Activated T-helper 1 cell treated with anti-CD3 and anti-CD28 coated beads, Interleukin-2, amount 50 U/mL, for 16 hours (primary cell): ENCODE results near the gene RAI14.
A peak's percentile ranks its signal among the peaks of the same experiment; 100 is the strongest.
"Not testable (repeated sequence)": the region's sequence is repeated elsewhere in the genome, so short reads cannot be mapped to it uniquely, and the experiment has no call there.

Experiments used
- DNase-seq, 2 donors: peaks; one replicate each; pipeline ENCODE4 v3.0.0-alpha.2; 2020; ENCODE audit warnings: low read depth in 1 of 2, low spot score in 1 of 2

The RAI14 gene

DNA sequence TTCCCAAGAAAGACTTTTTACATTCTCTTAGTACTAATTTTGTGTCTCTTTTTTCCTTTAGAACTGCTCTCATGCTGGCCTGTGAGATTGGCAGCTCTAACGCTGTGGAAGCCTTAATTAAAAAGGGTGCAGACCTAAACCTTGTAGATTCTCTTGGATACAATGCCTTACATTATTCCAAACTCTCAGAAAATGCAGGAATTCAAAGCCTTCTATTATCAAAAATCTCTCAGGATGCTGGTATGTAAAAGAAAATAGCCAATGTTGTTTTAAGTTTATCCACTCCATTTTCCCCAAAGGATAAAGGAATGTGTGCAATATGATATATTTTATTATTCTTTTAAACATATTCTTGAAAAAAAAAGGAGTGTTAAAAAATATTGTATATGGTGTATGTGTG is 155.6 kb downstream of the RAI14 start:
- DNase-seq = no peak

DNA sequence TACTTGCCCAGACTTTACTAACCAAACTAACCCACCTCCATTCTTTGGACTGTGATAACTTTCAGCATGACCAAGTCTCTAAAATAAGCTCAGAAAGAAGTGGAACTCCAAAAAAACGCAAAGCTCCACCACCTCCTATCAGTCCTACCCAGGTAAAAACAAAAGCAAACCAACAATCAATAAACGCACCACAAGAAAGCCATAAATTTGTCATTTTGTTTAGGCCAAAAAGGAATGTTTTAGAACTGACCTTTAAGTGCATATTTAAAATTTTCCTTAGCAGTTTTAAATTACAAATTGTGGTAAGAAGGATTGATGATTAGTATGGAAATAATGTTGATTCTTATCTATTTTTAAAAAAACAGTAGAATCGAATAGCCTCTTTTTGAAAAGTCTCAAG is 157.4 kb downstream of the RAI14 start:
- no peak for DNase-seq

DNA sequence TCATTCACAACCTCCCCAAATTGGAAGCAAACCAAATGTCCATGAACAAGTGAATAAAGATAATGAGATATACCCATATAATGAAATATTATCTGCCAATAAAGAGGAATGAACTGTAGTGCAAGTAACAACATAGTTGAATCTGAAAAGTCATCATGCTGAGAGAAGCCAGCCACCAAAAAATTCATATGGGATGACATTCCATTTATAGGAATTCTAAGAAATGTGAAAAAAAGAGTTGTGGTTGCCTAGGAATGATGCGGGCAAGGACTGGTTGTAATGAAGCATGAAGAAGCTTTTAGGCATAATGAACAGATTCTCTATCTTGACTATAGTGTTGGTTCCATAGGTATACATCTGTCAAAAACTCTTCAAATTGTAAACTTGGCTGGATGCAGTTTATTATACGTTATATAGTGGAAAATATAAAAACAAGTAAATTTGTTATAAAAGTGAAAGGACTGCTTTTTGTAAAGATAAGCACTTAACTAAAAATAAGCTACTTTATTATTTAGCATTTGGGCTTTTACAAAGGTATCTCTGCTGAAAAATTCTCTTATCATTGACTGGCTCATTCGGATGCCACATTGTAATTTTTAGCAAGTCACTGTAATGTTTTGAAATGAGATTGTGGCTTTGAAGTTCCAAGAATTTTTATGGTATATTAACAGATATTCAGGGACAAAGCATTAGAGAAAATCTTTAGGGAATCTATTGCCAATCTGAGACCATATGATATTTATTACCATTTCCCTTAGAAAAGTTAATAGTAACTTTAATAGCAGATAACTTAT is 161.6 kb downstream of the RAI14 start:
- no peak for DNase-seq

DNA sequence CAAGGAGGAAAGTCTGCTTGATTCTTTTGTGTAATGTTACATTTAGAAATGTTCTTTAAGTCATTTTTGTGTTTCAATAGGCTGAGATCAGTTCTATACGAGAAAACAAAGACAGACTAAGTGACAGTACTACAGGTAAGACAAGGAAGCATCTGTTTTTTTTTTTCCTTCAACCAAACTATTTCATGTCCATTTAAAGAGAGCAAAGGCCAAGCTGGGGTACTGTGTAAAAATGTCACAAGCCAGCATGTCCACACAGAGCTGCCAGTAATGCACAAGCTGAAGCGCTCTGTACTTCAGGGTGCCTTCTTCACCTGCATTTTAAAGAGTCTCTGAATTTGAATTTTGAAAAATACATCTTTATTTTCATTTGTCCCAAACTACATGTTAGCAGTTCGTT is 162.6 kb downstream of the RAI14 start:
- DNase-seq = no peak

DNA sequence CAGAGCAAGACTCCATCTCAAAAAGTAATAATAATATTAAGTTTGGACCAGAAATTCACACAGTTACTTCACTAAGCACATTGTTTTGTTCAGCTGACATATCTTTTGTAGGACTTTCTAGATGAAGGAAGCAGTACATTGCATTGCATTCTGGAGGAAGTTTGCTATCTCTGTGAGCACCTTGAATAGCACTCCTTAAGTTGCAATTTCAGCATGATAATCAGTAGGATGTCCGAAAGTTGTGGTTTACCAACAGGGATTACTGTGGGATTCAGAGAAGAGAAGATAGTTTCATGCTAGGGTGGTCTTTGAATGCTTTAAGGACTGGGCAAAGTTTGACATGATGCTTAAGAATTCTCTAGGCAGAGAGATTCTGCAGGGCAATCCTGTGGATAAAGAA is 164.5 kb downstream of the RAI14 start:
- no peak for DNase-seq

DNA sequence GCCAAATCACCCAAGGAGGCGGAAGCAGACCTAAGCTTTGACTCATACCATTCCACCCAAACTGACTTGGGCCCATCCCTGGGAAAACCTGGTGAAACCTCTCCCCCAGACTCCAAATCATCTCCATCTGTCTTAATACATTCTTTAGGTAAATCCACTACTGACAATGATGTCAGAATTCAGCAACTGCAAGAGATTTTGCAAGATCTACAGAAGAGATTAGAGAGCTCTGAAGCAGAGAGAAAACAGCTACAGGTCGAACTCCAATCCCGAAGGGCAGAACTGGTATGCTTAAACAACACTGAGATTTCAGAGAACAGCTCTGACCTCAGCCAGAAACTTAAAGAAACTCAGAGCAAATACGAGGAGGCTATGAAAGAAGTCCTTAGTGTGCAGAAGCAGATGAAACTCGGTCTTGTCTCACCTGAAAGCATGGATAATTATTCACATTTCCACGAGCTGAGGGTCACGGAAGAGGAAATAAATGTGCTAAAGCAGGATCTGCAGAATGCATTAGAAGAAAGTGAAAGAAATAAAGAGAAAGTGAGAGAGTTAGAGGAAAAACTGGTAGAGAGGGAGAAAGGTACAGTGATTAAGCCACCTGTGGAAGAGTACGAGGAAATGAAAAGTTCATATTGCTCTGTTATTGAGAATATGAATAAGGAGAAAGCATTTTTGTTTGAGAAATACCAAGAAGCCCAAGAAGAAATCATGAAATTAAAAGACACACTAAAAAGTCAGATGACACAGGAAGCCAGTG is 167.0 kb downstream of the RAI14 start:
- DNase-seq = no peak

DNA sequence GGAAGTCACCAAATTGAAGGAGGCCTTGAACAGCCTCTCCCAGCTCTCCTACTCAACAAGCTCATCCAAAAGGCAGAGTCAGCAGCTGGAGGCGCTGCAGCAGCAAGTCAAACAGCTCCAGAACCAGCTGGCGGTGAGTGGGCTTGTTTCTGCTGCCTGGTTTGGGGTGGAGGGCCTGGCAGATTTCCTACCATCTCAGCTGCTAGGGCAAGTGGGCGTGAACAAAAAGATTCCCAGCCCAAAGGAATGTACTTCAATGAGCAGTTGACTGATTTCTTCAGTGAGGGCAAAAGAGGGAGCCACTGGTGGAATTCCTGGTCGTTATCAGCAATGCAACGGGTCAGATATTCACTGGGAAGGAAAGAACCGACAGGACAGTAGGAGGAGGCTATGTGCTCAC is 170.2 kb downstream of the RAI14 start:
- no peak for DNase-seq

DNA sequence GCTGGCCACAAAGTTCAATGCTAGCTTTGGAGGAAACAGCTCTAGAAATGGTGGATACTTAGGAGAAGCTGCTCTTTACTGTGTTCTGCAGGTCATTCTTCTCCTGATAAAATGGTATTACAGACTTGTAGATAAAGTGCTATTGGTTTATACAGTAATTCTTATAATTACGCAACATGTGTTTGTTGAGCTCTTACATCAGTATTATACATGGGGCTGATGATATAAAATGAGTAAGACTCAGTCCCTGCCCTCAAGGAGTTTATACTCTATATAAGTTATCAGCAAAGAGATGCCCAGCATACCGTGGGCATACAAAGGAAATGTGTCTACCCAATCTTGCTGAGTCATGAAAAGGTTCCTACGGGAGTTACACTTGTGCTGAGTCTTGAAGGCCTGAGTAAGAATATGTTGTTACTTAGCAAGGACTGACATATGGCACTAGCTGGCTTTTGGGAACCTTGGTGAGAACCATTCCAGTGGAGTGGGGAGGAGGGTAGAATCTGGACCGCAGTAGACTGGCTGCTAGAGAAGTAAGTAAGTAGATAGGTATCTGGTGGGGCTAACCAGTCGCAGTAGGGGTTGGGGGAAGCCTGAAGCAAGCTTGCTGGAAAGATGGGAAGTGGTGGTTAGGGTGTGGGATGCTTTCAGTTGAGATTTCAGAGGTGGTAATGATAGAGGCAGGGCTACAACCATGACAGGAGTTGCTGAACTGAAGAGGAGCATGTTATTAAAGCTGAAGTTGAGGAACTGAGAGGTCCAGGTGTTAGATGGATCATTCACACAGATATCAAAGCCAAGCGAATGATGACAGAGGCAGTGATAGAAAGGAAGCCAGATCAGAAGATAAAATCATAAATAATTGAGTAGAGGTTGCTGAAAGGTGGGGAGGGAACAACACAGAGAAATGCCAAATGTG is 171.7 kb downstream of the RAI14 start:
- DNase-seq = no peak

DNA sequence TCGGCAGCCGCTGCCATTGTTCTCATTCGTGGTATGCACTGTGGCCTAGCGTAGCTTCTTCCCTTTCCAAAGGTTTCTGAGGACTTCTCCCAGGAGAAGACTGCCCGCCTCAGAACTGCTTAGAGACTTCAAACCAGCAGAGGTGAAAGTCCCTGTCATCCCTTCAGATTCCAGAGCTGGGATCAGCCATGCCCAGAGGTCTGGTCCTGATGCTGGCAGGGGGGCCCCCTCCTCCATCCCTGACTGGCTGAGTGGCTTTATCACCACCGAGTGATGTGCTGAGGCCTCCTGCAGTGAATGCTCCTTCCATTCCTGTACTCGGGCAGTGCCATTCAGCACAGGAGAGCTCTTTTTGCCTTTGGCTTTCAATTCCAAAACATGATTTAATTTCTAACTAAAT is 174.7 kb downstream of the RAI14 start:
- DNase-seq = not testable (repeated sequence)

DNA sequence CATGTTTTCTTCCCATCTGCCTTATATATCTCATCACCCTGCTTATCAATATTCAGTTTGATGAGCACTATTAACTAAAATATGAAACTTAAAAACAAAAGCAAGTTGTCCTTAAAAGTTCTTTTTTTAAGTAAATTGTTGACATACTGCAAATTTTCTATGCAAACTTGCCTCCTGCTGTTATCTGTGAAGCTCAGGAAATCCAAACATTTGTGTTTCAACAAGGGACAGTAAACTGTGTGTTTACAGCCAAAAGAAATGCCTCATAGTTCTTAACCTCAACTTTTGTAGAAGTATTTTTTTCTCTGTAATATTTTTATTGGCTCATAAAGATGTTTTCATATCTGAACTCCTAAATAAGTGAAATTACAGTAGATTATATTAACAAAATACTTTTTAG is 175.2 kb downstream of the RAI14 start:
- DNase-seq = no peak

DNA sequence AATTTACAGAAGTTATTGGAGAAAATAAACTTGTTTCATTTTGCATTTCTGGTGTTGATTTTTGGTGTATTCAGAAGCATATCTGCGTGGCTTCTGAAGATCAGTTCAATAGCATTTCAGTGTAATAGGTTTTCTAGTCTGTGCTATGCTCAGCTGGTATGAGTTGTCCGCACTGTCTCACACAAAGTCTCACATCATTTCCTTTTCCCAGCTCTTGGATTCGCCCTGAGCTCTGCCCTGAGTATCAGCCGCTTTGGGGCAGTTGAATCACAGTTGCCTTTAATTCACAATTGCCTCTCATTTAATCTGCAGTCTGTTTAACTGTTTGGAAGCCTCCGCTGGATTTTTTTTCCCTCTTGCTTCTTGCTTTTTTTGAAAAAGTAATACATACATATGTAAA is 176.4 kb downstream of the RAI14 start:
- DNase-seq = no peak

DNA sequence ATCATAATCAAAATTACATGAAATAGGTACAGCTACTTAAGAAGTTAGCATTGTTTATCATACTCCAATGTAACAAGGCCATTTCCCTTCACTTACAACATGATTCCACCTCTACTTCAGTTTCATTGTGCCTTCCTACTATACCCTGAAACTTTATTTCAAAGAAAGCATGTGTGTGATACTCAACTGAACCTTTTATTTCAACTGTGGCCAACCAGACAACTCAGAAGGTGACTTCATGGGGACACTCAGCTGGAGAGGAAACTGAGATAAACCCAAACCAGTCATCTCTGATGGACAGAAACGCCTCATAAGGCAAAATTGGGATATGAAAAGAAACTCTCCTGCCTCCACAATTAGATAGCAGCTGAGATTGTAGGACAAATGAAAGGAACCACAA is 177.0 kb downstream of the RAI14 start:
- no peak for DNase-seq

DNA sequence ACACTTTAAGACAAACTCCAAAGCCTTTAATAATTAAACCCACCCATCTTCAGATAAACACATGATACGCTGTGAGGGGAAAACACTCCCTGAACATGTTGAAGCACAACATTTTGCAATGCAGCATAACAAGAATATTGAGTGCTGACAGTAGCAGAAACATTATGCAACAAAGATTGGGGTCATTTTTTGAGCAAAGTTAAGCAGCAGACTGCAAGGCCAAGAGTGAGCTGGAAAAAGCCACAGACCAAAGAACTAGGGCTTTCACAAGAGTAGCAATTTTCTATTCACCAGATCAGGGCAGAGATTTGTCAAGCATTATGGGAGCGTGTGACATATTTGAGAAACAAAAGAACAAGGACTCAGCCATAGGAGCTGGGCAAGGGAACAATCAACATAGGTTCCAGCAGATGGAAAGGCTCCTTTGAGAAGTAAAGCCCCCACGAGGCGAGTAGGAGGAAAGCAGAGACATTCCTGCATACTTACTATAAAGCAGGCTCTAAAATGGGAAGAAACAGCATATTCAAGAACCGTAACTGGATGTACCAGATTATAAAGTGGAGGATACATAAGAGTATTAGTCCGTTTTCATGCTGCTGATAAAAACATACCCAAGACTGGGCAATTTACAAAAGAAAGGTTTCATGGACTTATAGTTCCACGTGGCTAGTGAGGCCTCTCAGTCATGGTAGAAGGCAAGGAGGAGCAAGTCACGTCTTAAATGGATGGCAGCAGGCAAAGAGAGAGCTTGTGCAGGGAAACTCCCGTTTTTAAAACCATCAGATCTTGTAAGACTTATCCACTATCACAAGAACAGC is 178.1 kb downstream of the RAI14 start:
- DNase-seq = no peak

DNA sequence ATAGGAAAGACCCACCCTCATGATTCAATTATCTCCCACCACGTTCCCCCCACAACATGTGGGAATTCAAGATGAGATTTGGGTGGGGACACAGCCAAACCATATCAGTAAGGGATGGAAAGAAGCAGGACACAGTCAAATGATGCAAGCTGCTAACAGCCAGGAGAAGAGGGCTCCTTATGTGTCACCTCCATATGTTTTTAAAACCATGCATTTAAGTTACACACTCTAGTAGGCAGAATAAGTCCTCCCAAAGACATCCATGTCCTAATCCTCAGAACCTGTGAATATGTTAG is 178.6 kb downstream of the RAI14 start:
- DNase-seq = no peak

DNA sequence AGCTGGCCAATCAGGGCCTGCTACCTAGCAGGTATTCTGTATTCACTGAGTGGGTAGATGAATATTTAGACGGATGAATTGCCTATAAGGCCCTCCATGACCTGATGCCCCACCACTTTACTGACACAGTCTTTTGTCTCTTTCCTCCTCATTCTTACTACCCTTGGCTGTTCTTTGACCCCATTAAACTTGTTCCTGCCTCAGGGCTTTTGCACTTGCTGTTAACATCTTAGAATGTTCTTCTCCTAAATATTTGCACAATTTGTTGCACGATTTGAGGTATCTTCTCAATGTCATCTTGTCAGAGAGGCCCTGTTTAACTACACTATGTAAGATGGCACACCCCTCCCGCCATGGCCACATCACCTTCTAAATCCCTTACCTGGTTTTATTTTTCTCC is 179.5 kb downstream of the RAI14 start:
- no peak for DNase-seq

DNA sequence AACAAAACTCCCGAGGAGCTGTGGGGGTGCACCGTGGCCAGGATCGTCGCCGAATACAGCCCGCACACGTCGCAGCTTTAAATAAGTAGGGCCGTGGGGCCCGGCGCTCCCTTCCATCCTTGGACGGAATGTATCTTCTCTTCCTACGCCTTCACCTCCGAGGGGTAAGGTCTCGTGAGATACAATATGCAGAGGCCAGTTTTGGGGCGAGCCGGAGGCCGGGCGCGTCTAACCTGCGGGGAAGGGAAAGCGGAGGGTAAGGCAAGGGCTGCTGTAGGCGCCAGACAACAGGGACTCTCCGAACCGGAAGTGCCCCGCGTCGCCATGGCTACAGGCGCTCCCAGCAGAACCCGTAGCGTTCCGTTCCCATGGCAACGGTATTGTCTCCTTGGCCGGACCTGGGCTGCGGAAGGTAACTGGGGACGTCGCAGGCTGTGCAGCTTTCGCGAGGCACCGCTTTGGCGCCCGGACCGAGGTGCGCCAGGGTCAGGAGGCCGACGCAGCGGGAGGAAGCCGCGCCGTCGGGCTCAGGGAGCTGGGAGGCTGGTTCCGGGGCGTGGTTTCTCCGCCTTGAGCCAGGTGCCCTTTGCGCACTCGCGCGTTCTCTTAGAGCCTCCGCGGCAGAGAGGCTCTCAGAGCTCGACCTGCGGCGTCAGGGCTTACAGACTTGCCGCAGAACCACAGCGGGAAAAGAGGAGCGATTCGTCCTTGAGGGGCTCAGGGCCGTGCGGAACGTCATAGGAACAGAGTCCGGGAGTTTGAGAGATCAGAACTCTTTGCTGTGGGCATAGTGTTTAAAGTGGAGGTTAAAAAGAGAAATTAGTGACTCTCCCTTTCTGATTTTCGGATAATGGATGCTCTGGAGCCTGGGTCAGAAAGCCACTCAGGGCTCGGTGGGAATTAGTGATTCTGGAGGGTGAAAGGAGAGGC is 182.9 kb downstream of the RAI14 start, which contains the start of gene TTC23L:
TSS of gene TTC23L (plus strand) at position 380 of the 930 bp plus-strand sequence. CDS start 1,508 bp downstream, outside the sequence.
- DNase-seq = peak; percentile 78 to 82

DNA sequence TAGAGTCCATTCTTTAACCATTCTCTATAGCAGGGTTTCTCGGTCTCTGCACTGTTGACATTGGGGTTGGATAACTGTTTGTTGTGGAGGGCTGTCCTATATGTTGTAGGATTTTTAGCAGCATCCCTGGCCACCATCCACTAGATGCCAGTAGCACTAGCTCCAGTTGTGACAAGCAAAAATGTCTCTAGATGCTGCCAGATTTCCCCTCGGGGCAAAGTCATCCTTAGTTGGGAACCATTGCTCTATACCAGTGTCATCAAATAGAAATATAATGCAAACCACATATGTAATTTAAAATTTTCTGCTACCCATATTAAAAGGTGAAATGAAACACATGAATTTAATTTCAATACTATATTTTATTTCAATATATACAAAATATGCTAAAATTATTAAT is 185.7 kb downstream of the RAI14 start:
- DNase-seq = no peak

DNA sequence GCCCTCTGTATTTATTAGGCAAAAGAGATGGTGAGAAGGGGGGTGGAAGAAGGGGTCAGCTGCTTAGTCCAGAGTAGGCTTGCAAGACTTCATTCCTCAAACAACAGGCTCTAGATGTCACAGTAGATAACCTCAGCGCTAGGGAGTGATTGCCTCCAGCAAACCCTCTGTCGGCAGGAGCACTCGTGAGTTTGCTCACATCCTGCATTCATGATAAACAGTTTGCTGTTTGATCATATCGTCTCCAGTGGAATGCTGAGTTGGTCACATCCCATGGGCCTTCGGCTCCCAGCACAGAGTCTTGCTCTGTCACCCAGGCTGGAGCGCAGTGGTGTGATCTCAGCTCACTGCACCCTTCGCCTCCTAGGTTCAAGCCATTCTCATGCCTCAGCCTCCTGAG is 186.4 kb downstream of the RAI14 start:
- no peak for DNase-seq

DNA sequence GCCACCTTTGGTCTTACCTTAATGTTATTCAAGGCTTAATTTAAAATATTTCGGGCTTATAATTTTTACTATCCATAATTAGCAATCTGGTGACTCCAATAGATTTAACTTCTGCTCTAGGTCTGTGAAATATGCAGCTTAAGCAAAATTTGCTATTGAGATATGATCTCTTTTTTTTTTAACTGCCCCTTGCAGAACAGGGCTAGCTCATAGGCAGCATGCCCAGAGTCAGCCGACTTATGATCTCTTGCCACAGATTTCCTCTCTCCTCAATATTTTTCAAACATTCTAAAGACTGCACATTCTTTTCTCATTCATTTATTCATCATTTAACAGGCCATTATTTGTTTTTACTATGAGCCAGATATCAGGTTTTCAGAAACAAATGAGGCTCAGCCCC is 187.4 kb downstream of the RAI14 start:
- no peak for DNase-seq

DNA sequence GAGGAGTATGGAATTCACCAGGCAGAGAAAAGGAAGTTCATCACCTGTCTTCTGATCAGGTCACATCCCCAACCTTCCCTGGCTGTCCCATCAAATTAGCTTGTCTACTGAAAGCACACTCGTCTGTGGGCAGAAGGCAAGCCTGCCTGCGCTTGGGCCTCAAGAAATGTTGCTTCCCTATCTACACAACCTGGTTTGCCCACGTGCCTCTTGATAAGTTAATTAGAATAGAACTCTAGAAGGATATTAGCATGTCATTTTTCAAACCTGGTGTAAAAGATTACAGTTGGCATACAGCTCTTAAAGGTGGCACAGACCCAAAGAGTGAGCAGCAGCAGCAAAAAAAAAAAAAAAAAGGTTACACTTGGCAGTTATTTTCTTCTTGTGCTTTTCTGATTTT is 188.0 kb downstream of the RAI14 start:
- DNase-seq = no peak
